Measurements from ENCODE around the gene PNPLA7. TPM values are rescaled to one million over a fixed set of nuclear protein-coding genes. Genes with fewer than 3 reads are reported as not detected.

Gene PNPLA7
- total RNA-seq, 4 donors from 2014 or later, result 11.4 to 48.6 (median 27.2) TPM

GRCh38 chr9:137465720-137466388 lies 84.3 kb downstream of the PNPLA7 start:
- H3K9me3 ChIP-seq, result no peaks in the 10 kb centered on the region

DNA sequence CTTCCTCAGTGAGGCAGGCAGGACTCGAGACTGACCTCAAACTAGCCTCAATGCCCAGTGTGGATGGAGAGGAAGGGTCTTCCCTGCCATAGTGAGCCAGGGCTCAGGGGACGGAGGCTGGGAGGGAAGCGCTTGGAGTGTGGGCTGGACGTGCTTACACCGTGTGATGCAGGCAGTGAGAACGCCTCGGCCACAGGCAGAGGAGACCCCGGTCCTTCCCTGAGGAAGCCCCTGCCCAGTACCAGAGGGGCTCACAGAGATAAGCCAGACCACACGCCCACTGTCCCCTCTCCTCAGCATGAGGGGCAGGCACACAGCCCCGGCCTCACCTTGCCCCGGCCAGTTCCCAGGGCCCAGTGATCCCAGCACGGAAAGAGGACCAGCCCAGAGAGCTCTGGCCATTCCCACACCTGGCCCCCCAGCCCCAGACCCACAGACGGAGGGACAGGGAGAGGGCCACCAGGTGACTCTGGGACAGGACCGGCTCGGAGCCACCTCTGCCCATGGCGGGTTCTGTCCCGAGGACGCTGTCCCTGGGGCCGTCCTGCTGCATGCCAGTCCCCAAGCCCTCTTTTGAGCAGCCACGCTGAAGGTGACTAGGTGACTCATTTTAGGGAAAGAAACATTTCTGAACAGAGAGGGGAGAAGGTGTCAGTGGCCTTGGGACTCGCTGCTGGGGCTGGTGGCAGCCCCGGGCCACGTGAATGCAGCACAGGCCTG lies 85.0 kb downstream of the PNPLA7 start:
- H3K4me3 ChIP-seq, result no peak overlapping the region
- H3K27me3 ChIP-seq, result no peaks in the 10 kb centered on the region
- TF ChIP-seq, protein P1, sequence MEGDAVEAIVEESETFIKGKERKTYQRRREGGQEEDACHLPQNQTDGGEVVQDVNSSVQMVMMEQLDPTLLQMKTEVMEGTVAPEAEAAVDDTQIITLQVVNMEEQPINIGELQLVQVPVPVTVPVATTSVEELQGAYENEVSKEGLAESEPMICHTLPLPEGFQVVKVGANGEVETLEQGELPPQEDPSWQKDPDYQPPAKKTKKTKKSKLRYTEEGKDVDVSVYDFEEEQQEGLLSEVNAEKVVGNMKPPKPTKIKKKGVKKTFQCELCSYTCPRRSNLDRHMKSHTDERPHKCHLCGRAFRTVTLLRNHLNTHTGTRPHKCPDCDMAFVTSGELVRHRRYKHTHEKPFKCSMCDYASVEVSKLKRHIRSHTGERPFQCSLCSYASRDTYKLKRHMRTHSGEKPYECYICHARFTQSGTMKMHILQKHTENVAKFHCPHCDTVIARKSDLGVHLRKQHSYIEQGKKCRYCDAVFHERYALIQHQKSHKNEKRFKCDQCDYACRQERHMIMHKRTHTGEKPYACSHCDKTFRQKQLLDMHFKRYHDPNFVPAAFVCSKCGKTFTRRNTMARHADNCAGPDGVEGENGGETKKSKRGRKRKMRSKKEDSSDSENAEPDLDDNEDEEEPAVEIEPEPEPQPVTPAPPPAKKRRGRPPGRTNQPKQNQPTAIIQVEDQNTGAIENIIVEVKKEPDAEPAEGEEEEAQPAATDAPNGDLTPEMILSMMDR (IDR thresholded peaks at IDR 0.05), result no peak
- no peak for TF ChIP-seq POLR2A (IDR thresholded peaks at IDR 0.05)
- H3K9me3 ChIP-seq, result no peaks in the 10 kb centered on the region
- no peak overlapping the region for H3K27ac ChIP-seq
- no peaks in the 10 kb centered on the region for H3K36me3 ChIP-seq
- peaks cover 0 to 13% (median 8%) of the 10 kb centered on the region in 4 donors for H3K4me1 ChIP-seq
- DNase-seq, result peak in 1 of 3 donors; percentile 34

More at GRCh38 chr9:137465720-137466388, 84.3 kb downstream of the PNPLA7 start:
- H3K4me3 ChIP-seq, result no peak overlapping the region
- DNase-seq, result peak in 1 of 3 donors; percentile 41
- TF ChIP-seq, protein P1 (IDR thresholded peaks at IDR 0.05), result no peak
- TF ChIP-seq POLR2A (IDR thresholded peaks at IDR 0.05), result no peak
- H3K36me3 ChIP-seq, result no peaks in the 10 kb centered on the region
- no peaks in the 10 kb centered on the region for H3K27me3 ChIP-seq
- peaks cover 0 to 13% (median 7%) of the 10 kb centered on the region in 4 donors for H3K4me1 ChIP-seq
- no peak overlapping the region for H3K27ac ChIP-seq

- DNase-seq, result peak in 1 of 3 donors; percentile 43
Observed at GRCh38 chr9:137464291-137464999, 85.8 kb downstream of the PNPLA7 start.

GRCh38 chr9:137463931-137464290 lies 86.3 kb downstream of the PNPLA7 start:
- Histone ChIP-seq H3K27ac (no peak overlapping the region), H3K27me3 (no peaks in the 10 kb centered on the region), H3K9me3 (no peaks in the 10 kb centered on the region), H3K36me3 (no peaks in the 10 kb centered on the region), H3K4me1 (peaks cover 4 to 22% (median 15%) of the 10 kb centered on the region in 4 donors), H3K4me3 (no peak overlapping the region)
- TF ChIP-seq, protein P1 (IDR thresholded peaks at IDR 0.05), result no peak
- TF ChIP-seq POLR2A (IDR thresholded peaks at IDR 0.05), result no peak
- peak in 1 of 3 donors; percentile 41 for DNase-seq

More at GRCh38 chr9:137464291-137464999, 85.8 kb downstream of the PNPLA7 start:
- Histone ChIP-seq H3K27me3 (no peaks in the 10 kb centered on the region), H3K36me3 (no peaks in the 10 kb centered on the region), H3K27ac (no peak overlapping the region), H3K4me1 (peaks cover 2 to 21% (median 14%) of the 10 kb centered on the region in 4 donors), H3K4me3 (no peak overlapping the region), H3K9me3 (no peaks in the 10 kb centered on the region)
- TF ChIP-seq, protein P1 (IDR thresholded peaks at IDR 0.05), result no peak
- no peak for TF ChIP-seq POLR2A (IDR thresholded peaks at IDR 0.05)

GRCh38 chr9:137462986-137463930 lies 86.9 kb downstream of the PNPLA7 start:
- Histone ChIP-seq H3K27ac (no peak overlapping the region), H3K4me1 (peaks cover 4 to 29% (median 20%) of the 10 kb centered on the region in 4 donors), H3K4me3 (no peak overlapping the region), H3K9me3 (no peaks in the 10 kb centered on the region), H3K27me3 (no peaks in the 10 kb centered on the region), H3K36me3 (no peaks in the 10 kb centered on the region)
- DNase-seq, result peak in 1 of 3 donors; percentile 45
- TF ChIP-seq, protein P1 (IDR thresholded peaks at IDR 0.05), result no peak
- TF ChIP-seq POLR2A (IDR thresholded peaks at IDR 0.05), result no peak
